ENCODE results near the gene ATP8A2. TPM values are rescaled to one million over a fixed set of nuclear protein-coding genes. Genes with fewer than 3 reads are reported as not detected.

Gene ATP8A2
- total and polyA plus RNA-seq, 10 of the 15 experiments (the other 5 are each of a cell fraction or from before 2014, with no cell fraction given): 0.01 to 0.04 (median 0.04) TPM; not detected in 7

DNA sequence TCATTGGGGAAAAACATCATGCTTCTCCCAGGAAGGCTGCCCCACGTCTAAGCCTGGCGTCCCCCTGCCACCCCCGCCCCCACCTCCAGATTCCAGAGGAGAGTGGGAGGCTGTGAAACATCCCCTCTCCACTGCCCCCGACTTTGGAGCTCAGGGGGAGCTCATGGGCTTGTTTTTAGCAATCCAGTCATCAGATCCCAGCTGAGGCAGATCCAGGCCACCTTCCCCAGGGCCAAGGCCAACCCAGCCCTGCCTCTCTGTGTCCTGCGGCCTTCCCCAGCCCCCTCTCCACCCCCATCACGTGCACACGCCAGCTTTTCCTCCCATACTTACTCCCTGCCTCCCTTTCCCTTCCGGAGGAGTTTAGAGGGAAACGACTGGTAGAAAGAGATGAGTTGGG lies 641.2 kb downstream of the ATP8A2 start:
- H3K9me3 ChIP-seq (replicated peaks; ENCODE audit: control insufficient read depth, insufficient read depth, low read length): no peaks in the 10 kb centered on the region; the same call in 2 of the 3 replicates
- intact Hi-C loops (cut with micrococcal nuclease; ENCODE audit: unreplicated experiment) (no loop called here), in situ Hi-C loops (cut with MboI) (no loop called here)
- ChIA-PET CTCF (no interaction called here), POLR2A (no interaction called here), RAD21 (ENCODE audit: unreplicated experiment) (no interaction called here), SMC1A (ENCODE audit: uncharacterized antibody, unreplicated experiment) (no interaction called here)
- H3K4me3 ChIP-seq: no peak overlapping the region
- no peaks in the 10 kb centered on the region for H3K36me3 ChIP-seq (ENCODE audit: control insufficient read depth in 2 of 2, insufficient read depth in 2 of 2, low read length in 1 of 2)
- ATAC-seq (no peak), DNase-seq (ENCODE audit: low read depth, low spot score) (no peak), FAIRE-seq (no peak)
- no peak overlapping the region for H3K9ac ChIP-seq (ENCODE audit: control insufficient read depth, insufficient read depth, low read length)
- BruUV-seq (replicated peaks): no TSS peak
- H4K20me1 ChIP-seq (ENCODE audit: control insufficient read depth, insufficient read depth): no peaks in the 10 kb centered on the region
- no peaks in the 10 kb centered on the region for H3K4me1 ChIP-seq (ENCODE audit: control insufficient read depth, insufficient read depth, low read length)
- 38% methylated on average over 8 of the region's 9 CpGs for WGBS (ENCODE audit: insufficient coverage, insufficient replicate concordance, low lambda C conversion rate, missing lambda C conversion rate)
- H3K27ac ChIP-seq (ENCODE audit: control insufficient read depth, insufficient read depth): no peak overlapping the region
- no peak overlapping the region for H3K4me2 ChIP-seq (ENCODE audit: control insufficient read depth, insufficient read depth)
- H2AFZ ChIP-seq (ENCODE audit: control insufficient read depth, low read depth, low read length): no peak overlapping the region
- H3K27me3 ChIP-seq (replicated peaks in 1 of 2; ENCODE audit: control insufficient read depth in 2 of 2, insufficient read depth in 2 of 2, low read length in 1 of 2): no peaks in the 10 kb centered on the region; a peak in 2 of 4 replicates
- H3K79me2 ChIP-seq (ENCODE audit: control insufficient read depth, insufficient read depth, low read length): no peaks in the 10 kb centered on the region
- TF ChIP-seq, protein P1, sequence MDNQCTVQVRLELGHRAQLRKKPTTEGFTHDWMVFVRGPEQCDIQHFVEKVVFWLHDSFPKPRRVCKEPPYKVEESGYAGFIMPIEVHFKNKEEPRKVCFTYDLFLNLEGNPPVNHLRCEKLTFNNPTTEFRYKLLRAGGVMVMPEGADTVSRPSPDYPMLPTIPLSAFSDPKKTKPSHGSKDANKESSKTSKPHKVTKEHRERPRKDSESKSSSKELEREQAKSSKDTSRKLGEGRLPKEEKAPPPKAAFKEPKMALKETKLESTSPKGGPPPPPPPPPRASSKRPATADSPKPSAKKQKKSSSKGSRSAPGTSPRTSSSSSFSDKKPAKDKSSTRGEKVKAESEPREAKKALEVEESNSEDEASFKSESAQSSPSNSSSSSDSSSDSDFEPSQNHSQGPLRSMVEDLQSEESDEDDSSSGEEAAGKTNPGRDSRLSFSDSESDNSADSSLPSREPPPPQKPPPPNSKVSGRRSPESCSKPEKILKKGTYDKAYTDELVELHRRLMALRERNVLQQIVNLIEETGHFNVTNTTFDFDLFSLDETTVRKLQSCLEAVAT (IDR thresholded peaks at IDR 0.05): no peak
- no peak for TF ChIP-seq HDAC2 (IDR thresholded peaks at IDR 0.05)
- no peak for TF ChIP-seq TBL1XR1 (IDR thresholded peaks at IDR 0.05; ENCODE audit: low read depth, low read length)
- no peak for TF ChIP-seq KLF5 (IDR thresholded peaks at IDR 0.05; ENCODE audit: partially characterized antibody)
- TF ChIP-seq IRF5 (IDR thresholded peaks at IDR 0.05; ENCODE audit: borderline replicate concordance): no peak
- TF ChIP-seq EZH2 (IDR thresholded peaks at IDR 0.05; ENCODE audit: borderline replicate concordance, control insufficient read depth, low read depth, low read length): no peak
- no peak for TF ChIP-seq ZNF687 (IDR thresholded peaks at IDR 0.05)
- TF ChIP-seq SUZ12 (IDR thresholded peaks at IDR 0.05; ENCODE audit: unreplicated experiment): no peak
- no peak for TF ChIP-seq SMC3 (IDR thresholded peaks at IDR 0.05; ENCODE audit: borderline replicate concordance, low read length)
- TF ChIP-seq ZSCAN29 (IDR thresholded peaks at IDR 0.05): no peak
- no peak for TF ChIP-seq BCLAF1 (IDR thresholded peaks at IDR 0.05)
- TF ChIP-seq SMAD1 (IDR thresholded peaks at IDR 0.05; ENCODE audit: low read depth, partially characterized antibody): no peak
- no peak for TF ChIP-seq ZBED1 (IDR thresholded peaks at IDR 0.05; ENCODE audit: borderline replicate concordance)
- no peak for TF ChIP-seq ATF7 (IDR thresholded peaks at IDR 0.05; ENCODE audit: low read depth)
- no peak for TF ChIP-seq RAD51 (IDR thresholded peaks at IDR 0.05)

Data from GM12878 (cell line).